Uterus (tissue), 2 donors: ENCODE measurements around the gene ITSN1.

Source experiments
- CTCF ChIP-seq, 4 experiments: fragments of 200-600 bp in 2 of 4; fragments of 450-650 bp in 2 of 4; sonication (generic) in 2 of 4; IDR thresholded peaks; one replicate each; pipeline ENCODE4 v1.5.1; 2016 to 2019; ENCODE audit warnings: antibody characterized with exemption in 4 of 4, mild to moderate bottlenecking in 2 of 4, moderate library complexity in 1 of 4
- POLR2A ChIP-seq, 2 donors: fragments of 450-650 bp; IDR thresholded peaks; one replicate each; pipeline ENCODE4 v1.6.1; 2016; ENCODE audit warnings: antibody characterized with exemption in 2 of 2, mild to moderate bottlenecking in 1 of 2, moderate library complexity in 1 of 2

GRCh38 chr21:33899199-33899598 lies 256.9 kb downstream of the ITSN1 start:
- TF ChIP-seq CTCF (IDR thresholded peaks at IDR 0.05) (no peak), POLR2A (IDR thresholded peaks at IDR 0.05) (no peak)
